ENCODE data around the gene RFC1.
"Not testable (repeated sequence)": the region's sequence is repeated elsewhere in the genome, so short reads cannot be mapped to it uniquely, and the experiment has no call there.

Gene RFC1

DNA sequence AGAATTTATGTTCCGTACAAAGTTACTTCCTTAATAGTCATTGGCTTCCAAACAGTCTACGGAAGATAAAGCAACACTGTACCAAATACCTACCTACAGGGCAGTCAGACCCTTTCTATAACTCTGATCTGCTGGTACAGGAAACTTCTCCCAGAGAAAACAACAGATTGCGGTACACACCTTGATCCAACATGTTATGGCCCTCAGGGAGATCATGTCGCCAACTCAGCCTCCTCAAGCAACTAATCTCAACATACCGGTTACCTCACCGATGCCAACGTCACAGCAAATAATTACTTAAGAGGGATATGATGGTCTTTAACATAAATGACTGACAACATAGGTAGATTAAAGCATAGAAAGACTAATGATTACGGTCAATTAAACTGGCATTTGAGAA is 70.4 kb downstream of the RFC1 start:
- DNase-seq, result no peak

DNA sequence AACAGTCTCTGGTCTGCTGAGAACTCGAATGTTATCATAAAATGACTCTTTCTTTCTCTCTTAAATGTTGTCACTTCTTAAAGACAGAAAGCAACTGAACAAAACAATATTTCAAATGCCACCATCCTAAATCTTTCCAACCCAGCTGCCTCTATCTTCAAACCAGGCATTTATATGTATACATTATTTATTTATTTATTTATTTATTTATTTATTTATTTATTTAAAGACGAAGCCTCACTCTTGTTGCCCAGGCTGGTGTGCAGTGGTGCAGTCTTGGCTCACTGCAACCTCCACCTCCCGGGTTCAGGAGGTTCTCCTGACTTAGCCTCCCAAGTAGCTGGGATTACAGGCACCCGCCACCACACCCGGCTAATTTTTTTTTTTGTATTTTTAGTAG is 73.7 kb downstream of the RFC1 start:
- not testable (repeated sequence) for DNase-seq

DNA sequence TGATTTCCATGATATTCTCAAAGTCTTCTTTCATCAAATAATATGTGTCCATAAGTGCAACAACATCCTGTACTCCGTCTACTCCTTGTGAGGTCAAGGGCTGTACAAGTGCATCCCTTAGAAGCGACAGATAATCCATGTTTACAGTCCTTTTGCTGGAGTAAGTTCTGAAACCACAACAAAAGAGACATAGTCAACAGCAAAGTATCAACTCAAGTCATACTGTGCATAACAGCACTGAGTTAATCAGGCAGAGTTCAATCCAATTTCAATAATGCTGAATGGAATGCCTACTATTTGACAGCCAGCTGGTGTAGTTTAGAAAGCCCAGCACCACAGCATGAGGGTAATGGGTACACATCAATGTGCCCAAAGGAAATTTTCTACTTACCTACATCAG is 74.5 kb downstream of the RFC1 start:
- DNase-seq, result no peak

DNA sequence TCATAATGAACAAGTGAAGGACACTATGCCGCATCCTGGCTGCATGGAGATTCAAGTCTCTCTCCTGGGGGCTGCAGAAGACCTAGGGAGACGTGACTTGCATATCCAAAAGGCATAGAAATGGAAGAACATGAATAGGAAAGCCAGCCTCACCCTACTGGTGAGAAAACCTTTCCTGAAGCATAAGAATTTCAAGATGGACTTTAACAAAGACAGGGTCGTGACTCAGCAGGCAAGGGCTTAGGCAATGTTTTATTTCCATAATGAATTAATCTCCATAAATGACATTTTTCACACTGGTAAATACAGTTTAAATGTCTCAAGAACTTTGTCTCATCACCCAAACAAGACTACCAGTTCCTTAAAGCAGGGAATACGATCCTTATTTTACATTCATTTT is 78.9 kb downstream of the RFC1 start:
- no peak for DNase-seq

DNA sequence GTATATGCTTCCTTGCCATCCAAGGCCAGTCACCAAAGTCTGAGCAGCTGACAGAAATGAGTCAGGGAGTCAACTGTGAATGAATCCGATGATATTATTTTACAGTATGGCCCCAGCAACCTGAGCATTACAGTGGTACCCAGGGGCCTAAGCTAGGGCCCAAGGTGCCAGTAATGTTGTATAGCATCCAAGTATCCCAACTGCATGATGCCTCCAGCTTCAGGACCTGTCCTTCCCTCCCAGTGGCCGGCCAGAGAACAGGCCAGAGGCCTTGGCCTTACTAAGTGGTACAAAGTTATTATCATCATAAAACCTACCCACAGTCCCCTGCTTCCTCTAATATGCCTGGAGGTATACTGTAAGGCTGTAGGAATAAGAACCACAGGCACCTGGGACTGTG is 79.9 kb downstream of the RFC1 start:
- no peak for DNase-seq

DNA sequence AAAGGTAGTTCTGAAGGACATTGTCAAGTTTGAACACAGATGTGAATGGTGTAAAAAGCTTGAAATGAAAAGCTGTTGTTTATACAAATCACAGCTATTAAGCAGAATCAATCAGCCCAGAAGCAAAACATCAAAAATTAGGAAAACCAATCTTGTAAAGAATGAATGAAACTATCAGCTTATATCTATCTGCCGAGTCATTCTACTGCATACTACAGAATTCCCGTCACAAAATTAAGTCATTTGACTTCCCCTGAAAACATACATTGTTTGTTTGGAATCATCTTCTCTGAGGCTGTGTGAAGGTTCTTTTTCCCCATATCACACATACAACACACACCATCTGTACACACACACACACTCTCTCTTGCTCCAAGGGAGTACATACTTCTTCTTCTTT is 80.3 kb downstream of the RFC1 start:
- no peak for DNase-seq

DNA sequence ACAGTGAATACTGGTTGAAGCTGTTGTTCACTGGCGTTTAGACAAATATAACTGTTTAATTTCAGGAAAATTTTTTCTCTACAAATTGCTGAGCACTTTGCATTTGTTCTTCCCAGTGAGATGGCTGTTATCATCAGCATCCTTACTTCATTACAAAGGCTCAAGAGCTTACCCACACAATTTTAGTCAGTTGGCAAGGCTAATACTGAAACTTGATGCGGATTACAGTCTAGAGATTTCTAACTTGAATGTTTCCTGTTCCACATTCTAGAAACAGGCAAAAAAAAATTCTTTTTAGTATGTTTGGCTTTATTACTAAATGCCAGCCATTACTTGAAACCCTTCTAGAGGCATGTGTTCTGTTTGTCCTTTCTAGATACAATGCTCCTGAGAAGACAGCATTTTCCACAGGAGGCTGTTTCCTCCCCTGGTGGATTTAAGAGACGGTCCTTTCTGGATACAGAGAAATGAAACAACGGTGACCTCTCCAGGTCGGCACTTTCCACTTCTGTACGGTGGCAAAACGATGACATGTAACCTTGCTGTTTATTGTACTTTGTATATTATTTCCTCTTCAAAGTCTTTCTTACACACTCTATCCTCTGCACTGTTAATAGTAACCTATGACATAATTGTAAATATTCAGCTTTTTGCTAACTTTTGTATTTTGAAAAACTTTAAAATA is 80.9 kb downstream of the RFC1 start:
- DNase-seq, result no peak

DNA sequence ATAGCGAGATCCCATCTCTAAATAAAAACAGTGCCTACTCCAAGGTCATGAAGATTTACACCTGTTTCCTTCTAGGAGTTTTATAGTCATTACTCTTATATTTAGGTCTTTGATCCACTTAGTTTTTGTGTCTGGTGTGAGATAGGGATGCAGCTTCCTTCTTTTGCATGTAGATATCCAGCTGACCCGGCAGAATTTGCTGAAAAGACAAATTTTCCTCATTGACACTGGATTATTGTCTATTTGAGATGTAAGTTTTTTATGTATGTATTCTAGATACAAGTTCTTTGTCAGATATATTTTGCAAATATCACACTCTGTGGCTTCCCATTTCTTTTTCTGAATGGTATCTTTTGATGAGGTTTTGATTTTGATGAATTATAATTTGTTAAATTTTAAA is 85.4 kb downstream of the RFC1 start:
- no peak for DNase-seq

DNA sequence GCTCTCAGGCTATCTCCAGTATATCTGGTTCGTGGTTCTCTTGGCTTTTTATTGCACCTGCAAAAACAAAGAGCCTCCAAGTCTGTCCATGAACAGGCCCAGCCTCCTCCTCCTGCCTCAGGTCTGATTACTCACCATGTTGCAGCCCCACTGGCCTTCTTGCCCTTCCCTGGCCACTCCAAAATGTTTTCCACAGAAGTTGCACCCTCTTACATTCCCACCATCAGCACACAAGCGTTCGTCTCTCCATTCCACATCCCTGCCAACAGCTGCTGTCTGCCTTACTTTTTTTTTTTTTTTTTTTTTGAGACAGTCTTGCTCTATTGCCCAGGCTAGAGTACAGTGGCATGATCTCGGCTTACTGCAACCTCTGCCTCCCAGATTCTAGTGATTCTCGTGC is 86.7 kb downstream of the RFC1 start:
- no peak for DNase-seq

DNA sequence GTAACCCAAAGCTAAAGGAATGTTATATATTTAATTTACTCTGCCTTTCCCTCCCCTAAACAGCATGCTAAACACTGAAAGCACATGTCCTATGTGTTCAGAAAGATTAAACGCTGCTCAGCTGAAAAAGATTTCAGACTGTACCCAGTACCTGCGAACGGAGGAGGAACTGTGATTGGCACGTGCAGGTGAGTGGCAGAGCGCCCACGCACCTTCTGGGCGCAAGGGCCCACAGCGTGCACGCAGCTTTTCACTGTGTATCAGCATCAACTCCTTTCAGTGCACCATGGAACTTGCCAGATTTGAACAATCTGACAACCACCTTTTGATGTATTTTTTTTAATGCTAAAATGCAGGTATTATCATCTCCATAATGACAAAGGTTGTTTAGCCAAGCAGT is 87.7 kb downstream of the RFC1 start:
- no peak for DNase-seq

DNA sequence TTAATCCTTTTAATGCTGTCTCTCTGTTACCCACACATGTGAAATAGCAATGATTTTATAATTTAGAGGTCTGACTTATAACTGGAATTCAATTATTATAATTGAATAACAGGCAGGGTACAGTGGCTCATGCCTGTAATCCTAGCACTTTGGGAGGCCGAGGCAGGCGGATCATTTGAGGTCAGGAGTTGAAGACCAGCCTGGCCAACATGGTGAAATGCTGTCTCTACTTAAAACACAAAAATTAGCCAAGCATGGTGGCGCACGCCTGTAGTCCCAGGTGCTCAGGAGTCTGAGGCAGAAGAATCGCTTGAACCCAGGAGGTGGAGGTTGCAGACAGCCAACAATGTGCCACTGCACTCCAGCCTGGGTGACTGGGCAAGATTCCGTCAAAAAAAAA is 88.5 kb downstream of the RFC1 start:
- not testable (repeated sequence) for DNase-seq

DNA sequence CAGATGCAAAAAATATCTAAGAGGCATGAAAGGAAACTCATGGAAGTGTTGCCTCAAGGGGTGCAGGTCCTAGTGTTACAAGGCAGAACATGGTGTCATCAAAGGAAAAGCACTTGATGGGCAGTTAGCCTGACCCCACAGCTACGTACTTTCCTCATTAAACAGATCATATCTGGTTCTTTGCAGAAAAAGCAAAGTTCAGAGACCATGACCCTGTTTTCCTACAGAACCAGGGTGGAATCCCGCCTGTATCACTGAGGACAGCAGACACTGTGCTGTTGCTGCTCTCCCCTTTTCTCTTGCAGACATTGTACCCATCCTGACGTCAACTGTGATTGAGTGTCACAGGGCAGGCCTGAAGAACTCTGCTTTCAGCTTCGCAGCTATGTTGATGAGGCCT is 91.7 kb downstream of the RFC1 start:
- no peak for DNase-seq

DNA sequence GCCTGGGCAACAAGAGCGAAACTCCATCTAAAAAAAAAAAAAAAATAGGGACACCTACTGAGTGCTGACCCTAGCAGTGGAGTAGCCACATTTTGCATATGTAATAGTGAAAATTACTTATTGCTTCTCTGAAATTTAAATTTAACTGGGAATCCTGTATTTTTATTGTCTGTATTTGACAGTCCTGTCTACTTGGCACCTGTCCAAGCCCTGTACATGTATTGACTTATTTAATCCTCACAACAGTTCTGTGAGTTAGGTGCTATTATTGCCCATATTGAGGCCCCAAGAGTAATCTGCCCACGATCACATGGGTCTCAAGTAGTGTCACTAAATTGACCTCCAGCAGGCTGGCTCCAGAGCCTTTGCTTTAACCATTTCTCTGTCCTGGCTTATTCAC is 102.3 kb downstream of the RFC1 start:
- peak; percentile 13 for DNase-seq

DNA sequence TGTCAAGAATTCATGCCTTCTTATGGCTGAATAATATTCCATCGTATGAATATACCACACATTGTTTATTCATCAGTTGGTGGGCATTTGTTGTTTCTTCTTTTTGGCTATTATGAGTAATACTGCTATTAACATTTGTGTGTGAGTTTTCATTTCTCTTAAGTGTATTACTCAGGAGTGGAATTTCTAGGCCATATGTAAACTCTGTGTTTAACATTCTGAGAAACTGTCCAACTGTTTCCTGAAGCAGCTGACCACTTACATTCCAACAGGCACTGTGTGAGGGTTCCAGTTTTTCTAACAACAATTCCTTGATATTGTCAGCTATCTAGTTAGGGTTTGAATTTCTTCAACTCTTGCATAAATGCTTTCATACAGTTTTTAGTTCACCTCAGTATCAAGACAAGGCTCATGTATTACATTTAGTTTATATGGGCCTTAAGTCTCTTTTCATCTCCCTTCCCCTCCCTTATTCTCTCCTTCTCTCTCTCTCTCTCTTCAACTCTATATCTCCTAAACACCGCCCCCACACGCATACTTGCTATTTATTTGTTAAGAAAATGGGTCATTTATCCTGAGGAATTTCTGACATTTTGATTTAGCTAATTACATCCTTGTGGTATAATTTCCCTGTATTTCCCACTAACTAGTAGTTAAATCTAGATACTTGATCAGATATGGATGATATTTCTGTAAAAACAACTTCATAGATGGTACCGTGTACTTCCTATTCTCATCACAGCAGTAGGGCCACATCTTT is 106.4 kb downstream of the RFC1 start:
- no peak for DNase-seq

DNA sequence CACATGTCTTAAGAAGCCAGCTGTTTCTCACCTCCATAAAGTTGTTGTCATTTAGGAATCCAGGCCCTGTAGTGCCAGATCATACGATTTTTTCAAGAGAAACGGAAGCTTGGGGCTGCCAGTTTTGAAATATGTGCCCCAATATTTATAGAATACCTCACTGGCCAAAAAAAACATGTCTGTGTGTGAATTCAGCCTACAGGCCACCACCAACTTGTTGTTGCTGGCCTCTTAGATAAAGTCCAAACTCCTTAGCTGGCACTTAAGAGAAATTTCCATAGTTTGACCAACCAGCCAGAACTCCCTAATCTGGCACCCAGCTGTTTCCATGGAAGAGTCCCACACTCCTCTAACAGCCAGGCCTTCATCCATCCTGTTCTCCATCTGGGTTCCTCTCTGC is 109.7 kb downstream of the RFC1 start:
- DNase-seq, result no peak

DNA sequence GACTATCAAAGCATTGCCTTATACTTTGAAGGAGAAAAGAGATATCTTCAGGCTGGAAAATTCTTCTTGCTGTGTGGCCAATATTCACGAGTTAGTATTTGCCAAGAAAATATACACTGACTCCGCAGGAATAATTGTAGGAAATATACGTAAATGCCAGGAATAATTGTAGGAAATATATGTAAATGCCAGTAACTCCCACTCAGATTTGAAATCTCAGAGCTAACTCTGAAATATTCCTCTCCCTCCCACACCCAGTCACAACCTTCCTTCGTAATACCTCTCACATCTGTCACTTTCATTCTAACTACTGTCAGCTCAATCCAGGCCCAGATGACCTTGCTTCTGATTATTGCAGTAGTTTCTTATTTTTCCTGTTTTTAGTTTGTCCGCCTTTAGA is 110.3 kb downstream of the RFC1 start:
- no peak for DNase-seq

DNA sequence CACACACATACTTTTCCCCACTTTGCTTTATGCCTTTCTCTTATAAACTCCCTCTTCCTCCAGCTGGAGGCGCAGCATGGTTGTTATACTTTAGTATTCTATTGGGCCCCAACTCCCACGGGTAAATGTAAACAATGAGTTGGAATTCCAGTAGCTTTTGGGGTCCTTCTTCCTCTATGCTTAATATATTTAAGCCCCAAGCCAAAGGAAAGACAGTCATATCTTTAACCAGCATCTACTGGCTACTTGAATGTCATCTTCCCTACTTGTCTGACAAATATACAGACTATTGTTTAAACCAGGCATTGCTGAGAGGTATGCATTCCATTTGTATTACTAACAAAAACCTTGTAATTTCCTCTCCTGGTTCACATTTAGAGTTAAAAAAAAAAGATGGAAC is 110.9 kb downstream of the RFC1 start:
- no peak for DNase-seq

DNA sequence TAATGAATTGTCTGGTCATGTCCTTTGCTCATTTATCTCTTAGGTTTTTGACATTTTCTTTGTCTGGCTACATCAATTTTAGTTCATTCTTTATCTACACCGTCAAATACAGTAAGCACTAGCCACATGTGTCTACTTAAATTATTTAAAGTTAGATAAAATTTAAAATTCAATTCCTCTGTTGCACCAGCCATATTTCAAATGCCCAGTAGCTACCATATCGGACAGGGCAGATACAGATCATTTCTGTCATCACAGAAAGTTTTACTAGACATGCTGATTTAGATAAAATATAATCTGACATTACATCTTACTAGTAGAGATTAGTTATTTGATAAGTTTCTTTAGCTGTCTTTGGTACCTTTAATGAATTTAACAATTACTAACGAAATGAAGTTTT is 122.7 kb downstream of the RFC1 start:
- no peak for DNase-seq
